Measurements from ENCODE around the gene LGALSL.

Gene LGALSL

DNA sequence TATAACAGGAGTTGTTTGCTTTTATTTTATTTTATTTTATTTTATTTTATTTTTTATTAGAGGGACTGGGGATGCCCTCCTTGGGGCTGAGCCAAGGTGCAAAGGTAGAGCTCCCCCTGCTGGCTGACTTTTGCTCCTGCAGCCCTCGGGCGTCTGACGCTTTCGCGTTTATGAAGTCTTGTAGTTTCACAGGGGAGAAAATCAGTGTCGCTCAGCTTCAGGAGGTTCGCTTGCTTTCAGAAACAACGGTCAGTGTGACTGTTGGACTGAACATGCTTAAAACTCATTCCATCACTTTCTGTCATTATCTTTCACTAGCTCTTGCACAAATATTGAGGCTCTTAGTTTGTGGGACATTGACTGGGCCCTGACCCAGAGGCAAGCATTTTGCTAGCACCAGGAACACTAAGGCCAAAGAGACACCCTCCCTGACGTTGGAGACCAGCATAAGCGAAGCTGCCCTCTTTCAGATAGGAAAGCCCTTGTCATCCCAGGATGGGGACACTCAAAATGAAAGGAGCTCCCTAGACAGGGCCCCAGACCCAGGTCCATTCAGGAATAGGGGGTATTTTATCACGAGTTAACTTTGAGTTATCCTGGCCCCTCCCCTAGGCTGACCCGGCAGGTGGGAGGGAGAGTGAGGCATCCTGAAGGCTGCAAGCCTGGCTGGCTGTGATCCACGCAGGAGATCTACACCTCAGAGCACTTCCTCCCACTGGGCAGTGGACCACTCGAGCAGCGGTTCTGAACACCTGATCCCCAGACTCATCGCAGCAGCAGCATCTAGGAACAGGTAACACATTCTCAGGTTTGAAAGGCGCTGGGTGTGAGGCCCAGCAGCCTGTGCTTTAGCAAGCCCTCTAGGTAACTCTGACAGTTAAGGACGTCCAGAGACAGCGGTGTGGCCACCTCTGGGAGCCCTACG is 34.4 kb downstream of the LGALSL start:
- Histone ChIP-seq H3K9ac (ENCODE audit: low read length) (no peak overlapping the region), H3K4me3 (ENCODE audit: insufficient read depth, low read length, poor library complexity, severe bottlenecking) (no peak overlapping the region), H3K79me2 (ENCODE audit: insufficient read depth, low read length) (no peaks in the 10 kb centered on the region), H3K4me2 (ENCODE audit: low read depth, low read length, poor library complexity, severe bottlenecking) (no peak overlapping the region), H3K27ac (ENCODE audit: low read depth, low read length) (no peak overlapping the region), H3K36me3 (ENCODE audit: low read length) (no peaks in the 10 kb centered on the region), H3K9me3 (ENCODE audit: insufficient read depth, low read length) (no peaks in the 10 kb centered on the region), H4K20me1 (ENCODE audit: low read depth, low read length) (no peaks in the 10 kb centered on the region), H3F3A (ENCODE audit: insufficient read depth) (no peaks in the 10 kb centered on the region), H3K27me3 (ENCODE audit: low read length) (no peaks in the 10 kb centered on the region), H3K9me2 (replicated peaks; ENCODE audit: insufficient read depth, low read length) (no peaks in the 10 kb centered on the region), H2AFZ (ENCODE audit: low read depth, low read length, severe bottlenecking) (peak overlapping the region; percentile 30)
- TF ChIP-seq, protein P1, sequence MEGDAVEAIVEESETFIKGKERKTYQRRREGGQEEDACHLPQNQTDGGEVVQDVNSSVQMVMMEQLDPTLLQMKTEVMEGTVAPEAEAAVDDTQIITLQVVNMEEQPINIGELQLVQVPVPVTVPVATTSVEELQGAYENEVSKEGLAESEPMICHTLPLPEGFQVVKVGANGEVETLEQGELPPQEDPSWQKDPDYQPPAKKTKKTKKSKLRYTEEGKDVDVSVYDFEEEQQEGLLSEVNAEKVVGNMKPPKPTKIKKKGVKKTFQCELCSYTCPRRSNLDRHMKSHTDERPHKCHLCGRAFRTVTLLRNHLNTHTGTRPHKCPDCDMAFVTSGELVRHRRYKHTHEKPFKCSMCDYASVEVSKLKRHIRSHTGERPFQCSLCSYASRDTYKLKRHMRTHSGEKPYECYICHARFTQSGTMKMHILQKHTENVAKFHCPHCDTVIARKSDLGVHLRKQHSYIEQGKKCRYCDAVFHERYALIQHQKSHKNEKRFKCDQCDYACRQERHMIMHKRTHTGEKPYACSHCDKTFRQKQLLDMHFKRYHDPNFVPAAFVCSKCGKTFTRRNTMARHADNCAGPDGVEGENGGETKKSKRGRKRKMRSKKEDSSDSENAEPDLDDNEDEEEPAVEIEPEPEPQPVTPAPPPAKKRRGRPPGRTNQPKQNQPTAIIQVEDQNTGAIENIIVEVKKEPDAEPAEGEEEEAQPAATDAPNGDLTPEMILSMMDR (IDR thresholded peaks at IDR 0.05; ENCODE audit: insufficient read depth, low read length, poor library complexity, severe bottlenecking) = peak; percentile 93
- no peak for TF ChIP-seq EZH2phosphoT487 (conservative IDR thresholded peaks at IDR 0.05; ENCODE audit: low read length)

DNA sequence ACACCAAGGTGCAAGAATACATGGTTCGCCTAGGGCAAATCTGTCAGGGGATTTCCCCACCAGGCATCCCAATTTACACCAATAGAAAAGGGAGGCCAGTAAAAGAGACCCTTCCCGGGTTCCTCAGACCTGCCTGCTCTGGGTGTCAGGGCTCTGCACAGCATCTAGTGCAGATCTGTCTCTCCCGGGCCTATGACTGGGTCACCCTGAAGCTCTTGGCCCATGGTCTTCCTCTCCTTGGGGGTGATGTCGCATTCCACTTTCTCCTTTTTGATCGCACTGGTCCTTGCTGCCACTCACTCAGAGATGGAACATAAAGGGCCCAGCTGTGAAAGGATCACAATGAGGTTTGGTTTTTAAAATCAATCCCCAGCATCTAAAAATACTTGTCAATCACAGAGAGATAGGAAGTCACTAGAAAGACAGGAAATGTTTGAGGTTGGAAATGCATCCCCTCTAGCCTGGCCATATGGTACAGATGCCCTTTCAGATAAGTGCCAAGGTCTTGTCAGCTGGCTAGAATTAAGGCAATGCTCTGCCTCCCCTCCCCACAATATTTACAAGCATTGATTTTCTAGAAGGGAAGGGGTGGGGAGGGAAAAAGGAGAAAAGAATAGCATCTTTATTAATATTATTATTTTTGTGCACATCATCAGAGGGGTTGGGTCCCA is 35.3 kb downstream of the LGALSL start:
- H3K27ac ChIP-seq (ENCODE audit: low read depth, low read length) = no peak overlapping the region
- no peak overlapping the region for H3K9ac ChIP-seq (ENCODE audit: low read length)
- TF ChIP-seq, protein P1 (IDR thresholded peaks at IDR 0.05; ENCODE audit: insufficient read depth, low read length, poor library complexity, severe bottlenecking) = no peak
- TF ChIP-seq EZH2phosphoT487 (conservative IDR thresholded peaks at IDR 0.05; ENCODE audit: low read length) = no peak
- no peaks in the 10 kb centered on the region for H3K36me3 ChIP-seq (ENCODE audit: low read length)
- no peak overlapping the region for H2AFZ ChIP-seq (ENCODE audit: low read depth, low read length, severe bottlenecking)
- no peaks in the 10 kb centered on the region for H3K9me2 ChIP-seq (replicated peaks; ENCODE audit: insufficient read depth, low read length)
- H4K20me1 ChIP-seq (ENCODE audit: low read depth, low read length) = no peaks in the 10 kb centered on the region
- no peaks in the 10 kb centered on the region for H3K27me3 ChIP-seq (ENCODE audit: low read length)
- no peak overlapping the region for H3K4me2 ChIP-seq (ENCODE audit: low read depth, low read length, poor library complexity, severe bottlenecking)
- H3K9me3 ChIP-seq (ENCODE audit: insufficient read depth, low read length) = no peaks in the 10 kb centered on the region
- H3K79me2 ChIP-seq (ENCODE audit: insufficient read depth, low read length) = no peaks in the 10 kb centered on the region
- no peaks in the 10 kb centered on the region for H3F3A ChIP-seq (ENCODE audit: insufficient read depth)
- no peak overlapping the region for H3K4me3 ChIP-seq (ENCODE audit: insufficient read depth, low read length, poor library complexity, severe bottlenecking)

DNA sequence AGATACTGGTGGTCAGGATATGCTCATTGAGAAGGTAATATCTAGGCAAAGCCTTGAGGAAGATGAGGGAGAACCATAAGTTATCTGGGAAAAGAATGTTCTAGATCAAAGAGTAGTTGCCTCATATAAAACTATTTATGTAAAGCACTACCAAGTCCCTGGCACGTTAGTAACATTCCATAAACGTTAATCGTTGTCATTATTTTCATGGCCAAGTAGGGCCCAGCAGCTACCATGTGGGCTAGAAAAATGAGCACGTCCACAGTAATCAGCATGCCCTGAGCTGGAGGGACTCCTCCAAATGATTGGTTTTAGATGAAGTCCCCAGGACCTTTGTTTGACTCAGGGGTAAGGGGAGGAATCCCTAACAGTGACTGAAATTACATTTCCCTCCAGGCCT is 37.5 kb downstream of the LGALSL start:
- Histone ChIP-seq H3K9me2 (replicated peaks; ENCODE audit: insufficient read depth, low read length) (no peaks in the 10 kb centered on the region), H3K27ac (ENCODE audit: low read depth, low read length) (no peak overlapping the region), H3F3A (ENCODE audit: insufficient read depth) (no peaks in the 10 kb centered on the region), H3K27me3 (ENCODE audit: low read length) (no peaks in the 10 kb centered on the region), H3K9me3 (ENCODE audit: insufficient read depth, low read length) (no peaks in the 10 kb centered on the region), H3K4me3 (ENCODE audit: insufficient read depth, low read length, poor library complexity, severe bottlenecking) (no peak overlapping the region), H3K79me2 (ENCODE audit: insufficient read depth, low read length) (no peaks in the 10 kb centered on the region), H3K9ac (ENCODE audit: low read length) (no peak overlapping the region), H4K20me1 (ENCODE audit: low read depth, low read length) (no peaks in the 10 kb centered on the region), H3K36me3 (ENCODE audit: low read length) (no peaks in the 10 kb centered on the region), H2AFZ (ENCODE audit: low read depth, low read length, severe bottlenecking) (no peak overlapping the region), H3K4me2 (ENCODE audit: low read depth, low read length, poor library complexity, severe bottlenecking) (no peak overlapping the region)
- TF ChIP-seq, protein P1 (IDR thresholded peaks at IDR 0.05; ENCODE audit: insufficient read depth, low read length, poor library complexity, severe bottlenecking) = no peak
- TF ChIP-seq EZH2phosphoT487 (conservative IDR thresholded peaks at IDR 0.05; ENCODE audit: low read length) = no peak
